MCF 10A (cell line): ENCODE results near the gene SLC38A3. TPM values are rescaled to one million over a fixed set of nuclear protein-coding genes. Genes with fewer than 3 reads are reported as not detected.
"Not testable (repeated sequence)": the region's sequence is repeated elsewhere in the genome, so short reads cannot be mapped to it uniquely, and the experiment has no call there.

Source experiments
- BruUV-seq: library from RNA; stranded (reverse); fragments of 400-500 nt; replicated peaks from 2 replicates; lab custom pipeline; 2021; lab: Mats Ljungman, UMichigan
- CTCF ChIA-PET: fragments of 300-600 bp; sonication (Branson Sonifier 250); formaldehyde crosslinking; extraction: SDS; loops from one replicate; lab custom pipeline; 2021; ENCODE audit warnings: antibody characterized with exemption, inconsistent platforms; lab: Yijun Ruan, JAX
- POLR2A ChIA-PET: fragments of 300-600, 350-650 bp; sonication (Branson Sonifier 250); formaldehyde crosslinking; extraction: SDS; loops from one replicate; lab custom pipeline; 2020; ENCODE audit warnings: antibody characterized with exemption, inconsistent platforms; lab: Yijun Ruan, JAX
- DNase-seq: peaks from one replicate; pipeline ENCODE4 v3.0.0-alpha.2; 2018; ENCODE audit not compliant: unreplicated experiment
- H3K27ac Mint-ChIP-seq: one replicate; pipeline ENCODE4 v1.8.0; 2022; ENCODE audit warnings: mild to moderate bottlenecking, low read depth, mixed read lengths; ENCODE audit not compliant: unreplicated experiment
- H3K27me3 Mint-ChIP-seq: one replicate; pipeline ENCODE4 v1.8.0; 2022; ENCODE audit warnings: mixed read lengths; ENCODE audit not compliant: insufficient read depth, unreplicated experiment
- H3K36me3 Mint-ChIP-seq: one replicate; pipeline ENCODE4 v1.8.0; 2022; ENCODE audit warnings: mild to moderate bottlenecking, moderate library complexity, mixed read lengths; ENCODE audit not compliant: insufficient read depth, unreplicated experiment
- H3K4me1 Mint-ChIP-seq: one replicate; pipeline ENCODE4 v1.8.0; 2022; ENCODE audit warnings: mixed read lengths; ENCODE audit not compliant: insufficient read depth, unreplicated experiment
- H3K4me3 Mint-ChIP-seq: one replicate; pipeline ENCODE4 v1.8.0; 2022; ENCODE audit warnings: mild to moderate bottlenecking, moderate library complexity, mixed read lengths; ENCODE audit not compliant: unreplicated experiment
- H3K9me3 Mint-ChIP-seq: one replicate; pipeline ENCODE4 v1.8.0; 2022; ENCODE audit warnings: mixed read lengths; ENCODE audit not compliant: unreplicated experiment
- intact Hi-C: fragments of 100-400 bp; cut with micrococcal nuclease; formaldehyde crosslinking; loops from 2 replicates; pipeline ENCODE4 v1.14.1; 2022
- total RNA-seq: library from RNA; stranded (reverse); gene quantifications from 2 replicates; pipeline ENCODE4 v1.2.3, GENCODE V29; 2022
- TF ChIP-seq, protein P1 (sequence below): fragments of 200-600 bp; IDR thresholded peaks from one replicate; pipeline ENCODE4 v1.8.0; 2022; ENCODE audit warnings: antibody characterized with exemption, mild to moderate bottlenecking; ENCODE audit not compliant: unreplicated experiment

SLC38A3 gene
- total RNA-seq, 1 experiment from 2014 or later: not detected

DNA sequence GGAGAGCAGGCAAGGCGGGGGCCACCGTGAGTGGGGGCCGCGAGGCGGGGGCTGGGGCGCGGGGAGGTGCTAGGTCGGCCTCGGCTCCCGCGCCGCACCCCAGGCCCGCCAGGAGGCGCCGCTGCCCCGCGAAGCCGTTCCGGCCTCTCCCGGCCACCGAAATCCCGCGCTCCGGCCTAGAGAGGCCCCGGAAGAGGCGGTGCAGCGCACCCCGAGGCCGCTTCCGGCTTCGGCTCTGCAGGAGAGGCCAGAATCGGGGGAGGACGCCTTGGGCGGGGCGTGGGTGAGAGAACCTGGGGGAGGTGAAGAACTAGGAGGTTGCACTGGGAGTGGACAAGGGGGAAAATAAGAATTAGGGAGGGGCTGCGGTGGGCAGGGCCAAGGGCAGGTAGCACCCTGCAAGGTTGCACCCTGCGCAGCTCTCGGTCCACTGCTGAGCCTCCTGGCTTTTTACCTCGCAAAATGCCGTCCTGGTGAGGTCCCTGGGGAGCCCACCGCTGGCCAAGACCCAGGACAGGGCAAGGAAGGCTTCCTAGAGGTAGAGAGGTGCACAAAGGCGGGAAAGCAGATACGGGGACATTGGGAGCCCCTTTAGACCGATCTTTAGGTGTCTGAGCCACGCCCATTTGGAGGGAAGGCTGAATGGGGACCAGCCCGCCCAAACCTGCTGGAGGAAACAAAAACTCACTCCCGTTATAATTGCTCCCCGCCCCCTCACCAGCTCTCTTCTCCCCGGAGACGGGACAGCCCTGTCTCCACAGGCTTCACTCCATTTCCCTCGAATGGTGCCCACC lies 22.5 kb downstream of the SLC38A3 start:
- Mint-ChIP-seq H3K4me1 (peaks cover 12% of the 10 kb centered on the region), H3K27me3 (peaks cover 16% of the 10 kb centered on the region), H3K4me3 (peak overlapping the region; percentile 74), H3K27ac (peak overlapping the region; percentile 17), H3K9me3 (no peaks in the 10 kb centered on the region), H3K36me3 (peaks cover 6% of the 10 kb centered on the region)
- DNase-seq: peak; percentile 95
- TF ChIP-seq, protein P1, sequence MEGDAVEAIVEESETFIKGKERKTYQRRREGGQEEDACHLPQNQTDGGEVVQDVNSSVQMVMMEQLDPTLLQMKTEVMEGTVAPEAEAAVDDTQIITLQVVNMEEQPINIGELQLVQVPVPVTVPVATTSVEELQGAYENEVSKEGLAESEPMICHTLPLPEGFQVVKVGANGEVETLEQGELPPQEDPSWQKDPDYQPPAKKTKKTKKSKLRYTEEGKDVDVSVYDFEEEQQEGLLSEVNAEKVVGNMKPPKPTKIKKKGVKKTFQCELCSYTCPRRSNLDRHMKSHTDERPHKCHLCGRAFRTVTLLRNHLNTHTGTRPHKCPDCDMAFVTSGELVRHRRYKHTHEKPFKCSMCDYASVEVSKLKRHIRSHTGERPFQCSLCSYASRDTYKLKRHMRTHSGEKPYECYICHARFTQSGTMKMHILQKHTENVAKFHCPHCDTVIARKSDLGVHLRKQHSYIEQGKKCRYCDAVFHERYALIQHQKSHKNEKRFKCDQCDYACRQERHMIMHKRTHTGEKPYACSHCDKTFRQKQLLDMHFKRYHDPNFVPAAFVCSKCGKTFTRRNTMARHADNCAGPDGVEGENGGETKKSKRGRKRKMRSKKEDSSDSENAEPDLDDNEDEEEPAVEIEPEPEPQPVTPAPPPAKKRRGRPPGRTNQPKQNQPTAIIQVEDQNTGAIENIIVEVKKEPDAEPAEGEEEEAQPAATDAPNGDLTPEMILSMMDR: peak; percentile 91
- ChIA-PET POLR2A (interaction anchor here (0.6 to 3.5 kb wide), 15 partner anchors 8 to 118 kb away, joined by 3 to 37 read pairs (median 5); partner anchors contain the start of gene GNAI2), CTCF (interaction anchor here (0.6 to 15.0 kb wide), 31 partner anchors 10 to 1424 kb away, joined by 3 to 209 read pairs (median 5); partner anchors contain the start of genes GNAI2, GNAT1, HYAL3 and NAA80)
- intact Hi-C loops: loop anchor here (1.0 kb wide), 4 partner anchors 19 to 46 kb away; no protein-coding TSS in a partner anchor
- no TSS peak for BruUV-seq

DNA sequence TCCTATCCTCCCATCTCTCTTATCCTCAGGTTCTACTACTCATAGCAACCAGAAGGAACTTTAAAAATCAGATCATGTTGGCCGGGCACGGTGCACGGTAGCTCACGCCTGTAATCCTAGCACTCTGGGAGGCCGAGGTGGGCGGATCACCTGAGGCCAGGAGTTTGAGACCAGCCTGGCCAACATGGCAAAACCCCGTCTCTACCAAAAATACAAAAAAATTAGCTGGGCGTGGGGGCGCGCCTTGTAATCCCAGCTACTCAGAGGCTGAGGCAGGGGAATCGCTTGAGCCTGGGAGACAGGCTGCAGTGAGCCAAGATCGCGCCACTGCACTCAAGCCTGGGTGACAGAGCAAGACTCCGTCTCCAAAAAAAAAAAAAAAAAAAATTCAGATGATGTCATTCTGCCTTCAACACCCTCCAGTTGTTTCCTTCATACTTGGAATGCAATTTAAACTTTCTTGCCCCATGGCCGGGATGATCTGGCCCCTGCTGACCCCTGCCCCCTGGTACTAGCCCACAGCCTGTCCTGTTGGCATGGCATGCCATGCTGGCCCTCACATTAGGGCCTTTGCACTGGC lies 23.2 kb downstream of the SLC38A3 start:
- H3K36me3 Mint-ChIP-seq, BruUV-seq, H3K9me3 Mint-ChIP-seq, intact Hi-C loops, DNase-seq: not testable (repeated sequence)
- CTCF ChIA-PET: interaction anchor here (0.6 to 15.0 kb wide), 22 partner anchors 9 to 1423 kb away, joined by 3 to 209 read pairs (median 6); partner anchors contain the start of genes GNAI2, GNAT1 and SEMA3B
- H3K27me3 Mint-ChIP-seq: peaks cover 16% of the 10 kb centered on the region
- peak overlapping the region; percentile 74 for H3K4me3 Mint-ChIP-seq
- POLR2A ChIA-PET: interaction anchor here (0.6 to 3.5 kb wide), 15 partner anchors 8 to 289 kb away, joined by 3 to 37 read pairs (median 5); partner anchors contain the start of gene GNAI2
- H3K27ac Mint-ChIP-seq: peak overlapping the region; percentile 17
- H3K4me1 Mint-ChIP-seq: peaks cover 18% of the 10 kb centered on the region

DNA sequence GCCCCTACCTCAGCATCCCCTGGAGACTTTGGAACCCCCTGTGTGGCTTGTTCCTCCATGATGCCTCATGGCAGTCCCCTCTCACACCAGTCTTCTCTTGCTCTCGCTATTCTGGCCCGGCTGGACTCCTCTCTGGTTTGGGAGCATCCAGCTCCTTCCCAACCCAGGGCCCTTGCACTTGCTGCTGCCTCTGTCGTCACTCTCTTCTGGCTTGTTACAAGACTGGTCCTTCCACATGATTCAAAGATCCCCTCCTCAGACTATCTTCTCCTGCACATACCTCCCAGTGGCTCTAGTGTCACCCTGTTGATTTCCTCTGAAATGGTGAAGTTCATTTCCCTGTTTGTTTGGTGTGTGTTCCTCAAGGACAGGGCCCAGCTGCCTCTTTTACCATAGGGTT lies 24.4 kb downstream of the SLC38A3 start:
- intact Hi-C loops: no loop called here
- peaks cover 9% of the 10 kb centered on the region for H3K27me3 Mint-ChIP-seq
- peaks cover 24% of the 10 kb centered on the region for H3K4me1 Mint-ChIP-seq
- no peaks in the 10 kb centered on the region for H3K9me3 Mint-ChIP-seq
- peak overlapping the region; percentile 17 for H3K27ac Mint-ChIP-seq
- CTCF ChIA-PET: interaction anchor here (0.9 to 15.0 kb wide), 13 partner anchors 8 to 317 kb away, joined by 3 to 209 read pairs (median 7); partner anchors contain the start of genes GNAI2, GNAT1 and SEMA3B
- no peak for DNase-seq
- TF ChIP-seq, protein P1: no peak
- peak overlapping the region; percentile 8 for H3K4me3 Mint-ChIP-seq
- BruUV-seq: no TSS peak
- H3K36me3 Mint-ChIP-seq: peaks cover 6% of the 10 kb centered on the region
- POLR2A ChIA-PET: interaction anchor here (0.7 to 1.1 kb wide), 2 partner anchors 31 to 175 kb away, joined by 3 read pairs; no protein-coding TSS in a partner anchor

DNA sequence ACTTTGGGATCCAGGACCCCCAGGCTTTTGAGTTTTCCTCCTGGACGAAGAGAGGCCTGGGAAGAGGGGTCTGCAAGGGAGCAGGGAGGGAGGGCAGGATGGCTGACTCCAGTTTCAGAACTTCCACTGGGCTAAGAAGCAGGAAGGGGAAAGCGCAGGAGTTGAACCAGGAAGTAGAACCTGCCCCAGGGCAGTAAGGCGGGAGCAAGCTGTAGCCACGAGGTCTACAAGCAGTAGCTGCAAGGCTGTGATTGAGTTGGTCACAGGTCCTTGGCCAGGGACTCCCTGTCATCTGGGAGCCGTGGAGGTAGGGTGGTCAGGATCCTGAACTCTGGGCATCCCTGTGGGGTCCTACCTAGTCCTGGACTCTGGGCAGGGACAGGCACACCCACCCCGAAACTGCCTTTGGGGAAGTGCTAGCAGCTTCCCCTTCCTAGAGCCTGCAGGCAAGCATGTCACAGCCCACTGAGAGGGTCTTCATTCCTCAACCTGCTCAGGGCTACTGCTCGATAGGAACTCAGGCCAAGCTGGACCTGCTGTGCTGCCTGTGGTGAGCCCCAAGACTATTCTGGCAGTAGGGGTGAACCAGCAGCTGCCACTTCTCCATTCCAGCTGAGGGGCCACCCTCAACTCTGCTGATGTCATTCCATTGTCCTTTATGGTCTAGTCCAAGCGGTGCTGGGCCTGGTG lies 25.2 kb downstream of the SLC38A3 start:
- TF ChIP-seq, protein P1: no peak
- ChIA-PET CTCF (interaction anchor here (1.0 to 7.1 kb wide), 7 partner anchors 13 to 94 kb away, joined by 4 to 107 read pairs (median 6); no protein-coding TSS in a partner anchor), POLR2A (interaction anchor here (0.7 kb wide), 1 partner anchor 175 kb away, joined by 3 read pairs; no protein-coding TSS in a partner anchor)
- Mint-ChIP-seq H3K9me3 (no peaks in the 10 kb centered on the region), H3K4me3 (no peak overlapping the region), H3K27me3 (peaks cover 1% of the 10 kb centered on the region), H3K27ac (no peak overlapping the region), H3K4me1 (peaks cover 24% of the 10 kb centered on the region), H3K36me3 (peaks cover 6% of the 10 kb centered on the region)
- BruUV-seq: no TSS peak
- no peak for DNase-seq
- intact Hi-C loops: no loop called here
